Neuronal stem cell (in vitro differentiated cells): ENCODE results near the gene KRTAP3-1.
A peak's percentile ranks its signal among the peaks of the same experiment; 100 is the strongest.
"Not testable (repeated sequence)": the region's sequence is repeated elsewhere in the genome, so short reads cannot be mapped to it uniquely, and the experiment has no call there.

ENCODE experiments used
- DNase-seq: peaks from one replicate; pipeline ENCODE4 v3.0.0-alpha.2; 2013; ENCODE audit warnings: low spot score
- H2AFZ ChIP-seq: one replicate; pipeline ENCODE4 v1.6.1; 2013; ENCODE audit warnings: mild to moderate bottlenecking, low read length, inconsistent platforms
- H2AK5ac ChIP-seq: 2 replicates; pipeline ENCODE4 v1.6.1; 2013; ENCODE audit warnings: low read depth, mild to moderate bottlenecking, inconsistent platforms, low read length, moderate library complexity, mixed read lengths
- H2BK120ac ChIP-seq: 2 replicates; pipeline ENCODE4 v1.6.1; 2013; ENCODE audit warnings: low read depth, mild to moderate bottlenecking, inconsistent platforms, low read length, moderate library complexity, mixed read lengths
- H2BK12ac ChIP-seq: one replicate; pipeline ENCODE4 v1.6.1; 2013; ENCODE audit warnings: low read length, inconsistent platforms
- H2BK15ac ChIP-seq: 2 replicates; pipeline ENCODE4 v1.6.1; 2013; ENCODE audit warnings: mild to moderate bottlenecking, low read length, inconsistent platforms, mixed read lengths
- H2BK5ac ChIP-seq: one replicate; pipeline ENCODE4 v1.6.1; 2013; ENCODE audit warnings: inconsistent platforms, mild to moderate bottlenecking, low read length, moderate library complexity
- H3K14ac ChIP-seq: one replicate; pipeline ENCODE4 v1.6.1; 2013; ENCODE audit warnings: low read length, inconsistent platforms
- H3K18ac ChIP-seq: 2 replicates; pipeline ENCODE4 v1.6.1; 2013; ENCODE audit warnings: low read length, inconsistent platforms
- H3K23ac ChIP-seq: 2 replicates; pipeline ENCODE4 v1.6.1; 2013; ENCODE audit warnings: low read depth, mild to moderate bottlenecking, mixed read lengths, low read length, inconsistent platforms; ENCODE audit not compliant: poor library complexity
- H3K27ac ChIP-seq: replicated peaks from 3 replicates; pipeline ENCODE4 v1.5.1; 2013; ENCODE audit warnings: low read length, inconsistent platforms
- H3K27me3 ChIP-seq, 3 experiments: 2 replicates each; pipeline ENCODE4 v1.6.1; 2013; ENCODE audit warnings: low read length in 3 of 3, mild to moderate bottlenecking in 2 of 3, inconsistent platforms in 1 of 3, low read depth in 1 of 3, mixed read lengths in 1 of 3, moderate library complexity in 1 of 3; ENCODE audit not compliant: control insufficient read depth in 3 of 3, insufficient read depth in 3 of 3
- H3K36me3 ChIP-seq, 2 donors: replicated peaks in 1 of 2; 2 replicates each; pipeline ENCODE4 v1.6.1; 2013; ENCODE audit warnings: low read length in 2 of 2; ENCODE audit not compliant: control insufficient read depth in 2 of 2, insufficient read depth in 2 of 2
- H3K4ac ChIP-seq: 2 replicates; pipeline ENCODE4 v1.6.1; 2013; ENCODE audit warnings: inconsistent platforms, mild to moderate bottlenecking, low read length, moderate library complexity
- H3K4me1 ChIP-seq, 2 donors: 1 replicate in 1 of 2; 2 replicates in 1 of 2; pipeline ENCODE4 v1.6.1; 2013; ENCODE audit warnings: low read length in 2 of 2, low read depth in 1 of 2; ENCODE audit not compliant: control insufficient read depth in 2 of 2, insufficient read depth in 1 of 2
- H3K4me2 ChIP-seq: one replicate; pipeline ENCODE4 v1.6.1; 2013; ENCODE audit warnings: mild to moderate bottlenecking, low read length, inconsistent platforms; ENCODE audit not compliant: insufficient read depth, poor library complexity, severe bottlenecking
- H3K4me3 ChIP-seq, 2 donors: 2 replicates each; pipeline ENCODE4 v1.5.1; 2013; ENCODE audit warnings: low read length in 2 of 2, mild to moderate bottlenecking in 2 of 2, inconsistent platforms in 1 of 2, moderate library complexity in 1 of 2
- H3K79me1 ChIP-seq: one replicate; pipeline ENCODE4 v1.6.1; 2013; ENCODE audit warnings: low read depth, mild to moderate bottlenecking, inconsistent platforms, low read length, moderate library complexity
- H3K9ac ChIP-seq: one replicate; pipeline ENCODE4 v1.6.1; 2013; ENCODE audit warnings: mild to moderate bottlenecking, low read depth, low read length, inconsistent platforms; ENCODE audit not compliant: poor library complexity
- H3K9me3 ChIP-seq, 2 donors: replicated peaks in 1 of 2; 2 replicates each; pipeline versions ENCODE3 to v1.6.1; 2013; ENCODE audit warnings: low read length in 2 of 2, mild to moderate bottlenecking in 2 of 2, inconsistent platforms in 1 of 2, low read depth in 1 of 2, mixed read lengths in 1 of 2, moderate library complexity in 1 of 2; ENCODE audit not compliant: control insufficient read depth in 2 of 2, insufficient read depth in 1 of 2
- H4K8ac ChIP-seq: one replicate; pipeline ENCODE4 v1.6.1; 2013; ENCODE audit warnings: low read depth, mild to moderate bottlenecking, inconsistent platforms, low read length, moderate library complexity
- H4K91ac ChIP-seq: one replicate; pipeline ENCODE4 v1.6.1; 2013; ENCODE audit warnings: low read length, low read depth, mild to moderate bottlenecking, inconsistent platforms; ENCODE audit not compliant: poor library complexity
- WGBS, 2 donors: extraction: QIAGEN DNeasy Blood & Tissue Kit; methylation state at CpG; one replicate each; pipeline ENCODE4 v1.1.7; 2013; ENCODE audit warnings: missing lambda C conversion rate in 2 of 2, mixed read lengths in 1 of 2; ENCODE audit not compliant: insufficient read length in 2 of 2, insufficient replicate concordance in 1 of 2; ENCODE audit errors: extremely low coverage in 2 of 2; 5-methylcytosine and 5-hydroxymethylcytosine counted together

The KRTAP3-1 gene

GRCh38 chr17:41034346-41034935 lies 25.5 kb upstream of the KRTAP3-1 start, which contains the start of gene KRTAP1-3:
Gene KRTAP1-3 (minus strand): TSS chr17:41034874. CDS start chr17:41034821, 53 bp downstream.
- H3K4me3 ChIP-seq, H4K91ac ChIP-seq, H3K36me3 ChIP-seq, H3K9ac ChIP-seq, H3K14ac ChIP-seq, H3K79me1 ChIP-seq, H2BK15ac ChIP-seq, H3K4ac ChIP-seq, H2AK5ac ChIP-seq, H3K27ac ChIP-seq, H4K8ac ChIP-seq, H2BK5ac ChIP-seq, H3K9me3 ChIP-seq, H2BK12ac ChIP-seq, H2BK120ac ChIP-seq, H3K27me3 ChIP-seq, DNase-seq, H3K4me2 ChIP-seq, H2AFZ ChIP-seq, H3K23ac ChIP-seq, H3K4me1 ChIP-seq: not testable (repeated sequence)
- H3K18ac ChIP-seq: peak within 1 kb of the TSS; percentile 44
- no CpG with 5 or more reads among the region's 10 CpGs for WGBS, 2 donors

- no peak within 1 kb of the TSS for H3K23ac ChIP-seq
- H3K18ac ChIP-seq: peak within 1 kb of the TSS; percentile 60
- H3K14ac ChIP-seq: peak within 1 kb of the TSS; percentile 79
- no peak within 1 kb of the TSS for H2BK15ac ChIP-seq
- no peak for DNase-seq
- H3K27me3 ChIP-seq: no peaks in the 10 kb centered on the region
- no peak within 1 kb of the TSS for H2BK12ac ChIP-seq
- no peak within 1 kb of the TSS for H3K9ac ChIP-seq
- H3K27ac ChIP-seq: no peak within 1 kb of the TSS
- no peak within 1 kb of the TSS for H2BK120ac ChIP-seq
- no peak within 1 kb of the TSS for H4K91ac ChIP-seq
- H3K4me2 ChIP-seq: no peak within 1 kb of the TSS
- no peak within 1 kb of the TSS for H4K8ac ChIP-seq
- no peak within 1 kb of the TSS for H2AFZ ChIP-seq
- H3K36me3 ChIP-seq: no peaks in the 10 kb centered on the region
- H3K4me1 ChIP-seq: no peaks in the 10 kb centered on the region
- no peak within 1 kb of the TSS for H2BK5ac ChIP-seq
- H3K4ac ChIP-seq: no peak within 1 kb of the TSS
- H3K9me3 ChIP-seq: no peaks in the 10 kb centered on the region
- H2AK5ac ChIP-seq: no peak within 1 kb of the TSS
- H3K4me3 ChIP-seq: no peak within 1 kb of the TSS
- no peaks in the 10 kb centered on the region for H3K79me1 ChIP-seq
- WGBS, 2 donors: no CpG with 5 or more reads among the region's 12 CpGs
These were observed 20.8 kb upstream of the KRTAP3-1 start, which contains the start of gene KRTAP1-4 for GRCh38 chr17:41029633-41030245. Gene KRTAP1-4 (minus strand): TSS chr17:41030195. CDS start chr17:41030078, 117 bp downstream.

GRCh38 chr17:41026715-41027471 lies 18.0 kb upstream of the KRTAP3-1 start, which contains the start of gene KRTAP1-5:
Gene KRTAP1-5 (minus strand): TSS chr17:41027208. CDS start chr17:41027155, 53 bp downstream.
- H3K4me1 ChIP-seq: no peaks in the 10 kb centered on the region

GRCh38 chr17:41024697-41025096 lies 15.8 kb upstream of the KRTAP3-1 start:
- no peak overlapping the region for H2BK5ac ChIP-seq
- no peak overlapping the region for H3K23ac ChIP-seq
- H2BK12ac ChIP-seq: no peak overlapping the region
- no peaks in the 10 kb centered on the region for H3K27me3 ChIP-seq
- no peak overlapping the region for H3K4ac ChIP-seq
- no peak overlapping the region for H2BK15ac ChIP-seq
- H3K9ac ChIP-seq: no peak overlapping the region
- no peak overlapping the region for H3K4me3 ChIP-seq
- no peak overlapping the region for H2AFZ ChIP-seq
- no peaks in the 10 kb centered on the region for H3K4me1 ChIP-seq
- no peak overlapping the region for H3K27ac ChIP-seq
- no peak overlapping the region for H2BK120ac ChIP-seq
- H3K79me1 ChIP-seq: no peaks in the 10 kb centered on the region
- no peak overlapping the region for H3K4me2 ChIP-seq
- no peaks in the 10 kb centered on the region for H3K36me3 ChIP-seq
- DNase-seq: no peak
- H3K14ac ChIP-seq: no peak overlapping the region
- H3K9me3 ChIP-seq: no peaks in the 10 kb centered on the region
- H2AK5ac ChIP-seq: no peak overlapping the region
- 100% methylated on average over 2 of the region's 3 CpGs for WGBS, 2 donors
- H3K18ac ChIP-seq: no peak overlapping the region
- no peak overlapping the region for H4K8ac ChIP-seq
- H4K91ac ChIP-seq: no peak overlapping the region

More at GRCh38 chr17:41026715-41027471, 18.0 kb upstream of the KRTAP3-1 start, which contains the start of gene KRTAP1-5:
- H3K4me3 ChIP-seq: no peak within 1 kb of the TSS
- no peak within 1 kb of the TSS for H2BK12ac ChIP-seq
- peak within 1 kb of the TSS; percentile 17 for H3K4ac ChIP-seq
- no peak within 1 kb of the TSS for H2BK5ac ChIP-seq
- peak within 1 kb of the TSS; percentile 25 for H3K14ac ChIP-seq
- H3K79me1 ChIP-seq: no peaks in the 10 kb centered on the region
- H3K4me2 ChIP-seq: no peak within 1 kb of the TSS
- H2AFZ ChIP-seq: no peak within 1 kb of the TSS
- no peaks in the 10 kb centered on the region for H3K27me3 ChIP-seq
- no peak within 1 kb of the TSS for H3K27ac ChIP-seq
- H3K18ac ChIP-seq: peak within 1 kb of the TSS; percentile 15
- peak within 1 kb of the TSS; percentile 85 for H3K23ac ChIP-seq
- H4K91ac ChIP-seq: no peak within 1 kb of the TSS
- DNase-seq: no peak
- H3K9ac ChIP-seq: no peak within 1 kb of the TSS
- no peaks in the 10 kb centered on the region for H3K36me3 ChIP-seq
- WGBS, 2 donors: no CpG with 5 or more reads among the region's 9 CpGs
- H2AK5ac ChIP-seq: peak within 1 kb of the TSS; percentile 63
- H2BK15ac ChIP-seq: no peak within 1 kb of the TSS
- no peak within 1 kb of the TSS for H4K8ac ChIP-seq
- H3K9me3 ChIP-seq: no peaks in the 10 kb centered on the region
- H2BK120ac ChIP-seq: no peak within 1 kb of the TSS
